Prostate gland (tissue), 2 donors: ENCODE data around the gene MED27.

Source experiments
- POLR2A ChIP-seq: fragments of 450-650 bp; IDR thresholded peaks from one replicate; pipeline ENCODE4 v1.6.1; 2016; ENCODE audit warnings: antibody characterized with exemption, mild to moderate bottlenecking
- POLR2AphosphoS5 ChIP-seq: sonication (generic); formaldehyde crosslinking; IDR thresholded peaks from one replicate; pipeline ENCODE4 v1.6.1; 2017; ENCODE audit warnings: antibody characterized with exemption
- TF ChIP-seq, protein P1 (sequence below), 4 experiments: fragments of 200-600 bp in 2 of 4; fragments of 450-650 bp in 2 of 4; sonication (generic) in 2 of 4; IDR thresholded peaks; 1 replicate in 3 of 4; 2 replicates in 1 of 4; pipeline ENCODE4 v1.5.1; 2016 to 2019; ENCODE audit warnings: antibody characterized with exemption in 4 of 4, mild to moderate bottlenecking in 2 of 4, moderate library complexity in 2 of 4

DNA sequence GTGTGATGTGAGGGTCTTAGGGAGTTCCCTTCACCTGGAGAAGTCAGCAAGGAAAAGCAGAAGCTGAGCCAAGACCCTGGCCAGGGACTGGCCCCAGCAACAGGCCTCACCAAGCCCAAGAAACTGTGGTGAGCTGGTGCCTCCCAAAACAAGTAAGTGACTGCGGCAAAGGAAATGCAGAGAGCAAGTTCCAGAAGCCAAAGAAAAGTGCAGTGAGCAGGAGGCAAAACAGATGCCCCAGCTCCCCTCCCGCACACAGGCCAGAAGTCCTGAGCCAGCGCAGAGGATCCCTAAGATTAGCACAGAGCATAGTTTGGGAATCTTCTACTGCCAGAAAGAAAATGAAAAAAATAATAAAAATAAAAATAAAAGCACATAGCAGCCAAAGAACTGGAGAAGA lies 13.2 kb downstream of the MED27 start:
- TF ChIP-seq POLR2A (no peak), POLR2AphosphoS5 (no peak)
- TF ChIP-seq, protein P1, sequence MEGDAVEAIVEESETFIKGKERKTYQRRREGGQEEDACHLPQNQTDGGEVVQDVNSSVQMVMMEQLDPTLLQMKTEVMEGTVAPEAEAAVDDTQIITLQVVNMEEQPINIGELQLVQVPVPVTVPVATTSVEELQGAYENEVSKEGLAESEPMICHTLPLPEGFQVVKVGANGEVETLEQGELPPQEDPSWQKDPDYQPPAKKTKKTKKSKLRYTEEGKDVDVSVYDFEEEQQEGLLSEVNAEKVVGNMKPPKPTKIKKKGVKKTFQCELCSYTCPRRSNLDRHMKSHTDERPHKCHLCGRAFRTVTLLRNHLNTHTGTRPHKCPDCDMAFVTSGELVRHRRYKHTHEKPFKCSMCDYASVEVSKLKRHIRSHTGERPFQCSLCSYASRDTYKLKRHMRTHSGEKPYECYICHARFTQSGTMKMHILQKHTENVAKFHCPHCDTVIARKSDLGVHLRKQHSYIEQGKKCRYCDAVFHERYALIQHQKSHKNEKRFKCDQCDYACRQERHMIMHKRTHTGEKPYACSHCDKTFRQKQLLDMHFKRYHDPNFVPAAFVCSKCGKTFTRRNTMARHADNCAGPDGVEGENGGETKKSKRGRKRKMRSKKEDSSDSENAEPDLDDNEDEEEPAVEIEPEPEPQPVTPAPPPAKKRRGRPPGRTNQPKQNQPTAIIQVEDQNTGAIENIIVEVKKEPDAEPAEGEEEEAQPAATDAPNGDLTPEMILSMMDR (IDR thresholded peaks at IDR 0.05): no peak
